ENCODE data around the gene AKT3. TPM values are rescaled to one million over a fixed set of nuclear protein-coding genes. Genes with fewer than 3 reads are reported as not detected.

Gene AKT3
- total and polyA plus RNA-seq, 8 donors = 5.5 to 100 (median 13.8) TPM

DNA sequence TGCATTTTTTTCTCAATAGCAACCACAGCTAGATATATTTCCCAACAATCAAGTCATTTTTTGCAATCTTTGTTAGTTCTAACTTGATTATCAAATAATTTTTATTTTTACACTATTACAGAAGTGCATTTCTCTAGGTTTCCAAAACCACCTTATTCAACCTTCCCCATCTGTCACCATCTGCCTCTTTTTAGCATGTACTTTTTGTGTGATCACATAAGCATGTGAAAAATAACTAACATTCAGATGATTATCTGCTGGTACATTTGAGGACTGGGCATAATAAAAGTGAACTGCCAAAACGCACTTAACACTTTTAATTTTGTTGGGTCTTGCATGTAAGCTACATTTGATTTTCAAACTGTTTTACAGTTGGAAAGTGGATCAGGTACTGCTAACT, 291.5 kb downstream of the AKT3 start:
- Histone ChIP-seq H3K27me3 (no peaks in the 10 kb centered on the region), H3K4me1 (no peaks in the 10 kb centered on the region), H3K4me3 (no peak overlapping the region), H3K36me3 (peaks cover 0 to 23% (median 11%) of the 10 kb centered on the region in 4 donors), H3K27ac (no peak overlapping the region), H3K9me3 (no peaks in the 10 kb centered on the region)
- no peak for DNase-seq
- TF ChIP-seq, protein P1, sequence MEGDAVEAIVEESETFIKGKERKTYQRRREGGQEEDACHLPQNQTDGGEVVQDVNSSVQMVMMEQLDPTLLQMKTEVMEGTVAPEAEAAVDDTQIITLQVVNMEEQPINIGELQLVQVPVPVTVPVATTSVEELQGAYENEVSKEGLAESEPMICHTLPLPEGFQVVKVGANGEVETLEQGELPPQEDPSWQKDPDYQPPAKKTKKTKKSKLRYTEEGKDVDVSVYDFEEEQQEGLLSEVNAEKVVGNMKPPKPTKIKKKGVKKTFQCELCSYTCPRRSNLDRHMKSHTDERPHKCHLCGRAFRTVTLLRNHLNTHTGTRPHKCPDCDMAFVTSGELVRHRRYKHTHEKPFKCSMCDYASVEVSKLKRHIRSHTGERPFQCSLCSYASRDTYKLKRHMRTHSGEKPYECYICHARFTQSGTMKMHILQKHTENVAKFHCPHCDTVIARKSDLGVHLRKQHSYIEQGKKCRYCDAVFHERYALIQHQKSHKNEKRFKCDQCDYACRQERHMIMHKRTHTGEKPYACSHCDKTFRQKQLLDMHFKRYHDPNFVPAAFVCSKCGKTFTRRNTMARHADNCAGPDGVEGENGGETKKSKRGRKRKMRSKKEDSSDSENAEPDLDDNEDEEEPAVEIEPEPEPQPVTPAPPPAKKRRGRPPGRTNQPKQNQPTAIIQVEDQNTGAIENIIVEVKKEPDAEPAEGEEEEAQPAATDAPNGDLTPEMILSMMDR (IDR thresholded peaks at IDR 0.05) = no peak
- no peak for TF ChIP-seq POLR2AphosphoS5 (IDR thresholded peaks at IDR 0.05)
- no peak for TF ChIP-seq EP300 (IDR thresholded peaks at IDR 0.05)
- no peak for TF ChIP-seq POLR2A (IDR thresholded peaks at IDR 0.05)
- intact Hi-C loops (cut with DNase I; ENCODE audit: low total_unique reads) = no loop called here
- 77 to 90% (median 81%) methylated on average over 1 of the region's 1 CpG for WGBS, 5 donors

DNA sequence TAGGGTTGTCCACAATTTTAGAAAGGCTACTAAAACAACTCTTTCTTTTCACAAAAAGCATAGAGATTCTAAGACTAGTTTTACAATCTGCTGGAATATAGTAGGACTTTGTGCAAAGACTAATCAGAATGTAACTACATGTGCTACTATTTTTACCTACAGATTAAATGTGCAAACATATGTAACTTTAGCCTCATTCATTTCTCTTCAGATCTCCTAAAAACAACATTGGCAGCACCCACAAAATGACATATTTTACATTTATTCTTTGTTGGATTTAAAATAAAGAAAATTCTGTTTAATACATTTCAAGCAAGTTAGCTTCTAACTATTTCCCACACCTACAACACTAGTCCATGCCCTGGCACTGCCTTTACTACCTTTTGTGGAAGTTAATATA, 292.2 kb downstream of the AKT3 start:
- H3K9me3 ChIP-seq = no peaks in the 10 kb centered on the region
- peaks cover 0 to 17% (median 9%) of the 10 kb centered on the region in 4 donors for H3K36me3 ChIP-seq
- no peaks in the 10 kb centered on the region for H3K4me1 ChIP-seq
- intact Hi-C loops (cut with DNase I; ENCODE audit: low total_unique reads) = no loop called here
- DNase-seq = no peak
- H3K27me3 ChIP-seq = no peaks in the 10 kb centered on the region
- TF ChIP-seq, protein P1 (IDR thresholded peaks at IDR 0.05) = no peak
- no peak overlapping the region for H3K27ac ChIP-seq
- no peak overlapping the region for H3K4me3 ChIP-seq

DNA sequence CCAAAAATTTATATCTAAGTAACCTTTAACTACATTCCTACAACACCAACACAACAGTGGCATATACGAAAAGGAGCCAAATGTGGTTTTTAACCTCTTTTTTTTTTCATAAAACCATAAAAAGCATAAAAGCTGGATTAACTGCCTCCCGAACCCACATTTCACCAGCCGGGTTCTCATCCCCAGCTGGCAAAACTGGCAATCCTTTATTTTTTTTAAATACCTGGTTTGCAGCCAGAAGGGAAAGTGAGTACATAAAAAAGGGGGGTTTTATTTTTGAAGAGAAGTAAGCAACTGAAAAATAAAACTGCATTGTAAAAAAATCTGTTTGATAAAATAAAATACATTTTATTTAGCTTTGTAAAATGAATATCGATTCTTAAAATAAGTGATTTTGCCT, 295.4 kb downstream of the AKT3 start:
- Histone ChIP-seq H3K27ac (no peak overlapping the region), H3K9me3 (no peaks in the 10 kb centered on the region), H3K4me1 (no peaks in the 10 kb centered on the region), H3K27me3 (no peaks in the 10 kb centered on the region), H3K4me3 (no peak overlapping the region), H3K36me3 (no peaks in the 10 kb centered on the region)
- no peak for TF ChIP-seq EP300 (IDR thresholded peaks at IDR 0.05)
- no peak for TF ChIP-seq POLR2AphosphoS5 (IDR thresholded peaks at IDR 0.05)
- TF ChIP-seq, protein P1 (IDR thresholded peaks at IDR 0.05) = no peak
- no peak for TF ChIP-seq POLR2A (IDR thresholded peaks at IDR 0.05)
- no peak for DNase-seq
- intact Hi-C loops (cut with DNase I; ENCODE audit: low total_unique reads) = no loop called here
- 89 to 94% (median 93%) methylated on average over 4 of the region's 4 CpGs for WGBS, 5 donors

DNA sequence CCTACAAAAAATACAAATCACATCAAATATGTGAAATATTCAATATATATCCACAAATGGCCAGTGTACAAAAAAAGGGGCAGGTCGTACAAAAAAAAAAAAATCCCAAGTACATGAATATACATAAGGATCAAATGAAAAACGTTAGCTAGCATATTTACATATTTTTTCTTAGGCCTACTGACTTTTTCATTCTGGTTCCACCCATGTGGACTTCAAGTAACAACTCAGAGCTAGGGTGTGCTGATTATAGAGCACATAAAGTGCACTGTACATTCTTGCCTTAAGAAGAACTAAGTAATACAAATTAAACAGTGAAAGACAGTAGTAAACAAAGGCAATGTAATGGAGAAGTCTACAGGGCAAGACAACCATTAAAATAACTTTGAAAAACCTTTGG, 297.0 kb downstream of the AKT3 start:
- H3K4me1 ChIP-seq = no peaks in the 10 kb centered on the region
- H3K9me3 ChIP-seq = no peaks in the 10 kb centered on the region
- no peaks in the 10 kb centered on the region for H3K36me3 ChIP-seq
- H3K4me3 ChIP-seq = no peak overlapping the region
- intact Hi-C loops (cut with DNase I; ENCODE audit: low total_unique reads) = no loop called here
- TF ChIP-seq, protein P1 (IDR thresholded peaks at IDR 0.05) = no peak
- no peak for TF ChIP-seq POLR2AphosphoS5 (IDR thresholded peaks at IDR 0.05)
- no peak for TF ChIP-seq POLR2A (IDR thresholded peaks at IDR 0.05)
- TF ChIP-seq EP300 (IDR thresholded peaks at IDR 0.05) = no peak
- no peaks in the 10 kb centered on the region for H3K27me3 ChIP-seq
- DNase-seq = no peak
- no peak overlapping the region for H3K27ac ChIP-seq
- 53 to 74% (median 64%) methylated on average over 2 of the region's 2 CpGs for WGBS, 5 donors

DNA sequence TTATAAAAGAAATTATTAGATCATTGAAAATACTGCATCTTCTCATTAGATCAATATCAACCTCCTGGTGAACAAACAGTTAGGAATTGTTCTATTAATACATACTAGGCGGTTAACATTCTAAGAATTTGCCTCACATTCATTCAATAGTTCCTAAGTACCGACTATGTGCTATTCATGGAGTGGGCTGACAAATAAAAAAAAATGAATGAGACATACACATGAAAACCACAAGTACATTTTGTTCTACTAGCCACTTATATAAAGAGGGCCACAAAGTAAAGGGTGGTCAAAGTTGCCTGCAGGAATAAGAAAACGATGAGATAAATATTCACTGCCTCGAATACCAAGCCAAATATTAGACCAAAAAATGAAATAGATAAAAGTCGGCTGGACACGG, 299.8 kb downstream of the AKT3 start:
- intact Hi-C loops (cut with DNase I; ENCODE audit: low total_unique reads) = no loop called here
- WGBS, 5 donors = 89 to 97% (median 94%) methylated on average over 6 of the region's 6 CpGs
- TF ChIP-seq POLR2A (IDR thresholded peaks at IDR 0.05) (no peak), EP300 (IDR thresholded peaks at IDR 0.05) (no peak), POLR2AphosphoS5 (IDR thresholded peaks at IDR 0.05) (no peak)
- TF ChIP-seq, protein P1 (IDR thresholded peaks at IDR 0.05) = no peak

More for the DNA sequence above, 299.8 kb downstream of the AKT3 start:
- no peak for DNase-seq
- Histone ChIP-seq H3K4me1 (no peaks in the 10 kb centered on the region), H3K27me3 (no peaks in the 10 kb centered on the region), H3K4me3 (no peak overlapping the region), H3K27ac (no peak overlapping the region), H3K36me3 (no peaks in the 10 kb centered on the region), H3K9me3 (no peaks in the 10 kb centered on the region)
